Upper lobe of right lung (tissue), 1 donor: ENCODE measurements around the gene CAMTA2. TPM values are rescaled to one million over a fixed set of nuclear protein-coding genes. Genes with fewer than 3 reads are reported as not detected.

Experiments used
- ATAC-seq: fragments of 200-7000 bp; cut with Tn5 transposase; one replicate; pipeline ENCODE4 v1.9.1; 2020; ENCODE audit warnings: mild to moderate bottlenecking, moderate library complexity
- DNase-seq: peaks from one replicate; pipeline ENCODE4 v3.0.0-alpha.2; 2020
- H3K27ac ChIP-seq: fragments of 200-600 bp; one replicate; pipeline ENCODE4 v1.8.0; 2022
- H3K27me3 ChIP-seq: fragments of 200-600 bp; one replicate; pipeline ENCODE4 v1.8.0; 2022; ENCODE audit warnings: mild to moderate bottlenecking
- H3K36me3 ChIP-seq: fragments of 200-600 bp; one replicate; pipeline ENCODE4 v1.8.0; 2022
- H3K4me1 ChIP-seq: fragments of 200-600 bp; one replicate; pipeline ENCODE4 v1.8.0; 2022
- H3K4me3 ChIP-seq: fragments of 200-600 bp; one replicate; pipeline ENCODE4 v1.8.0; 2022; ENCODE audit warnings: mild to moderate bottlenecking
- H3K9me3 ChIP-seq: fragments of 200-600 bp; one replicate; pipeline ENCODE4 v1.8.0; 2022
- CTCF ChIP-seq: fragments of 200-600 bp; IDR thresholded peaks from one replicate; pipeline ENCODE4 v1.8.0; 2022; ENCODE audit warnings: antibody characterized with exemption
- intact Hi-C: fragments of 100-400 bp; cut with DNase I; formaldehyde crosslinking; loops from one replicate; pipeline ENCODE4 v1.11.0; 2022
- total RNA-seq: library from RNA; stranded (reverse); fragmentation: NEBNext Ultra II Directional; extraction: Animal tissue kit (Norgen Biotek cat#: 25700); gene quantifications from one replicate; pipeline ENCODE4 v1.2.1, GENCODE V29; 2021
- donor health status: DM: no; HTN: yes; CAD: no; lungs with severe emphysema.

Gene CAMTA2
- total RNA-seq, 1 donor from 2014 or later: 55.8 TPM

DNA sequence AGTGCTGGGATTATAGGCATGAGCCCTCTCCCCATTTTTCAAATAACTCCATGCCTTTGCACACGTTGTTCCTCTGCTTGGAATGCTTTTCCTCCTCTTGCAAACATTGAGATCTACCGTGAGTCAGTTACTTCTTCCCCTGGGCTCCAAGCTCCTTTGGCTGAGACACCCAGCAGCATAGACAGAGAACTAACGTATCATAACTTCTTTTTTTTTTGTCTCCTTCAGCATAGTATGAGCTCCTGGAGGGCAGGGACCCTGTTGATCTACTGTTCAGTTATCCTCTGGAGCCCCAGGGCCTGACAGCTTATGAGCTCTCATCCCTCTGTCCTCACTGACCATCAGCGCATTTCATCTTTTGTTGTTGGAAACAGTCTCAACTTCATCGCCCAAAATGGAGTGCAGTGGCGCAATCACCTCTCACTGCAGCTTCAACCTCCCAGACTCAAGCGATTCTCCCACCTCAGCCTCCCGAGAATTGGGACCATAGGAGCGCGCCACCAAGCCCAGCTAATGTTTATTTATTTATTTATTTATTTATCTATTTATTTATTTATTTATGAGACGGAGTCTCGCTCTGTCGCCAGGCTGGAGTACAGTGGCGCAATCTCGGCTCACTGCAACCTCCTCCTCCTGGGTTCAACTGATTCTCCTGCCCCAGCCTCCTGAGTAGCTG, 22.0 kb downstream of the CAMTA2 start:
- intact Hi-C loops: no loop called here
- ATAC-seq: no peak
- peak; percentile 53 for DNase-seq
- H3K36me3 ChIP-seq: peaks cover 15% of the 10 kb centered on the region
- peaks cover 25% of the 10 kb centered on the region for H3K4me1 ChIP-seq
- H3K9me3 ChIP-seq: no peaks in the 10 kb centered on the region
- no peak overlapping the region for H3K4me3 ChIP-seq
- no peaks in the 10 kb centered on the region for H3K27me3 ChIP-seq
- no peak overlapping the region for H3K27ac ChIP-seq
- TF ChIP-seq CTCF: no peak

- intact Hi-C loops: no loop called here
- TF ChIP-seq CTCF: no peak
- no peak for ATAC-seq
These were observed 27.1 kb downstream of the CAMTA2 start for GRCh38 chr17:4960279-4960922.

GRCh38 chr17:4959261-4959965, 28.1 kb downstream of the CAMTA2 start:
- Histone ChIP-seq H3K27ac (no peak overlapping the region), H3K36me3 (peaks cover 29% of the 10 kb centered on the region), H3K4me3 (no peak overlapping the region), H3K9me3 (no peaks in the 10 kb centered on the region), H3K27me3 (no peaks in the 10 kb centered on the region), H3K4me1 (no peaks in the 10 kb centered on the region)
- intact Hi-C loops: no loop called here
- no peak for DNase-seq
- no peak for TF ChIP-seq CTCF
- ATAC-seq: no peak

More at GRCh38 chr17:4960279-4960922, 27.1 kb downstream of the CAMTA2 start:
- H3K9me3 ChIP-seq: no peaks in the 10 kb centered on the region
- peaks cover 29% of the 10 kb centered on the region for H3K36me3 ChIP-seq
- no peak overlapping the region for H3K27ac ChIP-seq
- no peaks in the 10 kb centered on the region for H3K4me1 ChIP-seq
- H3K4me3 ChIP-seq: no peak overlapping the region
- DNase-seq: no peak
- H3K27me3 ChIP-seq: no peaks in the 10 kb centered on the region

DNA sequence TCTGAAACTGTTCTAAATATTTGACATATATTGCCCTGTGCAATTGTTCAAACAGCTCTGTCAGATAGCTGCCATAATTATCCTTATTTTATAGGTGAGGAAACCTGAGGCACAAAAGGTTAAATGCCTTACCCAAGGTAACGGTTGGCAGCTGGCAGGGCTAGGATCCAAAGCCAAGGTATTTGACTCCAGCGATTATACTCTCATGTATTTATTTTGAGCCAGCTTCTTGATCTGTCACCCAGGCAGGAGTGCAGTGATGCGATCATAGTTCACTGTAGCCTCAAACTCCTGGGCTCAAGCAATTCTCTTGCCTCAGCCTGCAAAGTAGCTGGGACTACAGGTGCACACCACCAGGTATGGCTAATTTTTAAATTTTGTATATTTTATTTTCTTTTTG, 29.4 kb downstream of the CAMTA2 start:
- Histone ChIP-seq H3K9me3 (no peaks in the 10 kb centered on the region), H3K27me3 (no peaks in the 10 kb centered on the region), H3K4me3 (no peak overlapping the region), H3K4me1 (peaks cover 4% of the 10 kb centered on the region), H3K36me3 (peaks cover 29% of the 10 kb centered on the region), H3K27ac (no peak overlapping the region)
- no peak for TF ChIP-seq CTCF
- intact Hi-C loops: no loop called here
- ATAC-seq: no peak
- no peak for DNase-seq

DNA sequence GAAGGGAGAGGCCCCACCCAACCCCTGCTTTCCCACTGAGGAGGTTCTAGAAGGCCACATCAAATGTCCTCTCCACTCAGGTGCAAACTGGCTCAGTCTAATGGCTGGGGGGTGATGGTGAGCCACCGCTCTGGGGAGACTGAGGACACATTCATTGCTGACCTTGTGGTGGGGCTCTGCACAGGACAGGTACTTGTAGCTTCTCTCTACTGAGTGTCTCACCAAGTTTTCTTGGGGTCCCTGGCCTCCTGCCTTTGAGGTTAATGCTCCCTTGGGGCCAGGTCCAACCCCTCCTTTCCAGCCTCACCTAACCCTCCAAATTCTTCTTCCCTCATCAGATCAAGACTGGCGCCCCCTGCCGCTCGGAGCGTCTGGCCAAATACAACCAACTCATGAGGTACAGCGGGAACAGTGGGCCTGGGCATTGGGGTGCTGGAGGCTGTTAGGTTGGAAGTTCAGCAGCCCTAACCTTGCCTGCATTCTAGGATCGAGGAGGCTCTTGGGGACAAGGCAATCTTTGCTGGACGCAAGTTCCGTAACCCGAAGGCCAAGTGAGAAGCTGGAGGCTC, 30.9 kb downstream of the CAMTA2 start:
- Histone ChIP-seq H3K27ac (no peak overlapping the region), H3K4me1 (peaks cover 4% of the 10 kb centered on the region), H3K4me3 (no peak overlapping the region), H3K36me3 (peaks cover 29% of the 10 kb centered on the region), H3K9me3 (no peaks in the 10 kb centered on the region), H3K27me3 (no peaks in the 10 kb centered on the region)
- DNase-seq (peak; percentile 75), ATAC-seq (peak; percentile 39)
- intact Hi-C loops: no loop called here
- TF ChIP-seq CTCF: peak; percentile 33
